Left ventricle myocardium inferior (tissue), 1 donor: ENCODE measurements around the gene CD79A. TPM values are rescaled to one million over a fixed set of nuclear protein-coding genes. Genes with fewer than 3 reads are reported as not detected.

Experiments used
- DNase-seq: peaks from one replicate; pipeline ENCODE4 v3.0.0-alpha.2; 2020
- H3K27ac ChIP-seq: fragments of 200-600 bp; replicated peaks from 2 replicates; pipeline ENCODE4 v1.8.0; 2021
- H3K27me3 ChIP-seq: fragments of 200-600 bp; 2 replicates; pipeline ENCODE4 v1.8.0; 2021; ENCODE audit warnings: low read depth
- H3K36me3 ChIP-seq: fragments of 200-600 bp; 2 replicates; pipeline ENCODE4 v1.8.0; 2021
- H3K4me1 ChIP-seq: fragments of 200-600 bp; 2 replicates; pipeline ENCODE4 v1.8.0; 2021
- H3K4me3 ChIP-seq: fragments of 200-600 bp; 2 replicates; pipeline ENCODE4 v1.8.0; 2021; ENCODE audit warnings: mild to moderate bottlenecking, moderate library complexity
- H3K9me3 ChIP-seq: fragments of 200-600 bp; replicated peaks from 2 replicates; pipeline ENCODE4 v1.8.0; 2021
- CTCF ChIP-seq: fragments of 200-600 bp; IDR thresholded peaks from 2 replicates; pipeline ENCODE4 v1.8.0; 2021; ENCODE audit warnings: antibody characterized with exemption, mild to moderate bottlenecking, borderline replicate concordance
- intact Hi-C: fragments of 100-400 bp; cut with micrococcal nuclease; formaldehyde crosslinking; loops from one replicate; pipeline ENCODE4 v1.11.0; 2022
- total RNA-seq: library from RNA; stranded (reverse); fragmentation: NEBNext Ultra II Directional; extraction: Animal tissue kit (Norgen Biotek cat#: 25700); gene quantifications from one replicate; pipeline ENCODE4 v1.2.1, GENCODE V29; 2021
- donor health status: DM: no; HTN: yes; CAD: no; lungs with severe emphysema.

Gene CD79A
- total RNA-seq, 1 donor from 2014 or later: not detected

- no peak within 1 kb of the TSS for H3K4me3 ChIP-seq
- H3K36me3 ChIP-seq: no peaks in the 10 kb centered on the region
- H3K27me3 ChIP-seq: peaks cover 81% of the 10 kb centered on the region
- H3K27ac ChIP-seq: no peak within 1 kb of the TSS
- intact Hi-C loops: no loop called here
- no peaks in the 10 kb centered on the region for H3K9me3 ChIP-seq
- DNase-seq: no peak
- no peaks in the 10 kb centered on the region for H3K4me1 ChIP-seq
- TF ChIP-seq CTCF: no peak
Measured at GRCh38 chr19:41845001-41845050, 32.3 kb upstream of the CD79A start, which contains the start of gene DMRTC2. DMRTC2 (plus strand) TSS chr19:41845042; CDS start chr19:41847429, 2,387 bp downstream.

- no peak for TF ChIP-seq CTCF
- Histone ChIP-seq H3K27me3 (peaks cover 80% of the 10 kb centered on the region), H3K4me1 (no peaks in the 10 kb centered on the region), H3K27ac (no peak overlapping the region), H3K4me3 (no peak overlapping the region), H3K36me3 (no peaks in the 10 kb centered on the region), H3K9me3 (no peaks in the 10 kb centered on the region)
- DNase-seq: no peak
- intact Hi-C loops: no loop called here
Measured at GRCh38 chr19:41845051-41845590, 32.0 kb upstream of the CD79A start.

GRCh38 chr19:41847351-41848105 lies 29.6 kb upstream of the CD79A start:
- H3K4me1 ChIP-seq: no peaks in the 10 kb centered on the region
- no peak for DNase-seq
- H3K27me3 ChIP-seq: peaks cover 77% of the 10 kb centered on the region
- H3K9me3 ChIP-seq: no peaks in the 10 kb centered on the region
- intact Hi-C loops: no loop called here
- H3K27ac ChIP-seq: no peak overlapping the region
- TF ChIP-seq CTCF: no peak
- no peaks in the 10 kb centered on the region for H3K36me3 ChIP-seq
- no peak overlapping the region for H3K4me3 ChIP-seq

- intact Hi-C loops: no loop called here
- no peak for TF ChIP-seq CTCF
- peaks cover 77% of the 10 kb centered on the region for H3K27me3 ChIP-seq
- H3K4me1 ChIP-seq: no peaks in the 10 kb centered on the region
- no peak overlapping the region for H3K4me3 ChIP-seq
- no peaks in the 10 kb centered on the region for H3K36me3 ChIP-seq
- no peak for DNase-seq
- H3K9me3 ChIP-seq: no peaks in the 10 kb centered on the region
- no peak overlapping the region for H3K27ac ChIP-seq
Measured at GRCh38 chr19:41848666-41849065, 28.4 kb upstream of the CD79A start.

- Histone ChIP-seq H3K36me3 (no peaks in the 10 kb centered on the region), H3K27me3 (peaks cover 77% of the 10 kb centered on the region), H3K4me3 (no peak overlapping the region), H3K4me1 (no peaks in the 10 kb centered on the region), H3K9me3 (no peaks in the 10 kb centered on the region), H3K27ac (no peak overlapping the region)
- no peak for TF ChIP-seq CTCF
- intact Hi-C loops: no loop called here
- DNase-seq: no peak
Measured at GRCh38 chr19:41849067-41849466, 28.0 kb upstream of the CD79A start.

- Histone ChIP-seq H3K9me3 (no peaks in the 10 kb centered on the region), H3K27ac (no peak overlapping the region), H3K27me3 (peaks cover 73% of the 10 kb centered on the region), H3K36me3 (no peaks in the 10 kb centered on the region), H3K4me3 (no peak overlapping the region), H3K4me1 (no peaks in the 10 kb centered on the region)
- intact Hi-C loops: no loop called here
- TF ChIP-seq CTCF: no peak
- no peak for DNase-seq
Measured at GRCh38 chr19:41850381-41850780, 26.7 kb upstream of the CD79A start.
